SK-N-MC (cell line): Measurements from ENCODE around the gene GAS5.

Experiments
- DNase-seq: peaks from one replicate; pipeline ENCODE4 v3.0.0-alpha.2; 2011; ENCODE audit warnings: low read depth, low spot score
- H3K27ac ChIP-seq: fragments of 200-600 bp; sonication (generic); 2 replicates; pipeline ENCODE4 v1.5.1; 2016; ENCODE audit warnings: mixed run types
- H3K36me3 ChIP-seq: fragments of 200-600 bp; sonication (generic); 2 replicates; pipeline ENCODE4 v1.6.1; 2017; ENCODE audit warnings: antibody characterized with exemption, low read length, mixed read lengths; ENCODE audit not compliant: insufficient read depth
- H3K4me3 ChIP-seq: fragments of 200-600 bp; sonication (generic); 2 replicates; pipeline ENCODE4 v1.5.1; 2016
- H3K9ac ChIP-seq: fragments of 200-600 bp; sonication (generic); 2 replicates; pipeline ENCODE4 v1.8.0; 2017; ENCODE audit warnings: mixed run types, mixed read lengths; ENCODE audit not compliant: insufficient read length
- H3K9me3 ChIP-seq: fragments of 200-600 bp; sonication (generic); 2 replicates; pipeline ENCODE4 v1.6.1; 2017; ENCODE audit warnings: low read depth, mild to moderate bottlenecking, antibody characterized with exemption, low read length, moderate library complexity, mixed read lengths
- EZH2 ChIP-seq: fragments of 200-600 bp; sonication (generic); IDR thresholded peaks from one replicate; pipeline ENCODE4 v1.6.1; 2017; ENCODE audit warnings: antibody characterized with exemption
- FOXP2 ChIP-seq: optimal IDR thresholded peaks from 2 replicates; pipeline ENCODE3; 2011; ENCODE audit warnings: mild to moderate bottlenecking, moderate library complexity; ENCODE audit not compliant: insufficient read depth; ENCODE audit errors: extremely low read length, control extremely low read depth
- POLR2AphosphoS5 ChIP-seq: IDR thresholded peaks from 2 replicates; pipeline ENCODE4 v1.6.1; 2012; ENCODE audit warnings: mild to moderate bottlenecking, low read depth, low read length, borderline replicate concordance

GAS5 gene

GRCh38 chr1:173821680-173822079 lies 46.1 kb downstream of the GAS5 start:
- no peaks in the 10 kb centered on the region for H3K9me3 ChIP-seq
- H3K4me3 ChIP-seq = no peak overlapping the region
- DNase-seq = no peak
- no peak for TF ChIP-seq FOXP2
- no peak for TF ChIP-seq POLR2AphosphoS5
- TF ChIP-seq EZH2 = no peak
- H3K27ac ChIP-seq = no peak overlapping the region
- peaks cover 39% of the 10 kb centered on the region for H3K36me3 ChIP-seq
- no peak overlapping the region for H3K9ac ChIP-seq

- peaks cover 39% of the 10 kb centered on the region for H3K36me3 ChIP-seq
- H3K4me3 ChIP-seq = no peak overlapping the region
- no peak for DNase-seq
- no peak overlapping the region for H3K27ac ChIP-seq
- no peaks in the 10 kb centered on the region for H3K9me3 ChIP-seq
- no peak for TF ChIP-seq FOXP2
- no peak for TF ChIP-seq EZH2
- TF ChIP-seq POLR2AphosphoS5 = no peak
- H3K9ac ChIP-seq = no peak overlapping the region
Observed at GRCh38 chr1:173818459-173818858, 49.3 kb downstream of the GAS5 start.
